Measurements from ENCODE around the gene FOXS1. TPM values are rescaled to one million over a fixed set of nuclear protein-coding genes. Genes with fewer than 3 reads are reported as not detected.

Gene FOXS1
- total and polyA plus RNA-seq, 2 donors from 2014 or later = 2.1 to 9.8 TPM

DNA sequence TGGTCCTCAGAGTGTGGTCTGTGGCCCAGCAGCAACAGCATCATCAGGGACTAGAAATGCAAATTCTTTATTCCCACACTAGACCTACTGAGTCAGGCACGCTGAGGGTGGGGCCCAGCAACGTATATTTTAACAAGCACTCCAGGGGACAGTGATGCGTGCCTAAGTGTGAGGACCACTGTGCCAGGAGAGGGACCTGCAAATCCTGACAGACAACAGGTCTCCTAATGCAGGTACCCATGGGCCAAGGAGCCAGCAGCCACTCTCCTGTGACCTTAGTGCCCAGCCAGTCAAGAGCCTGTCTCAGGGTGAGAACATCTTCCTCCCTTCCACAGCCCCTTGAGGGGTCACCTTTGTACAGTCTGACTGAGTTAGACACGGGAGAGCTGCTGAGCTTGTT lies 34.2 kb downstream of the FOXS1 start:
- intact Hi-C loops (cut with DNase I) = no loop called here
- Histone ChIP-seq H3K9ac (ENCODE audit: low read length in 3 of 3) (no peak overlapping the region), H3K27me3 (ENCODE audit: control insufficient read depth, insufficient read depth, low read length) (no peaks in the 10 kb centered on the region), H3K27ac (ENCODE audit: low read depth in 2 of 2, low read length in 2 of 2) (no peak overlapping the region), H3K9me3 (ENCODE audit: control insufficient read depth in 2 of 3, insufficient read depth in 1 of 3, low read length in 3 of 3) (no peaks in the 10 kb centered on the region), H3K4me1 (ENCODE audit: control insufficient read depth in 2 of 3, insufficient read depth in 2 of 3, low read depth in 1 of 3, low read length in 3 of 3) (peaks cover 0 to 9% (median 0%) of the 10 kb centered on the region in 3 donors), H3K36me3 (ENCODE audit: control insufficient read depth in 2 of 3, insufficient read depth in 3 of 3, low read length in 3 of 3) (no peaks in the 10 kb centered on the region), H3K4me3 (ENCODE audit: low read length in 3 of 3) (no peak overlapping the region)
- TF ChIP-seq, protein P1, sequence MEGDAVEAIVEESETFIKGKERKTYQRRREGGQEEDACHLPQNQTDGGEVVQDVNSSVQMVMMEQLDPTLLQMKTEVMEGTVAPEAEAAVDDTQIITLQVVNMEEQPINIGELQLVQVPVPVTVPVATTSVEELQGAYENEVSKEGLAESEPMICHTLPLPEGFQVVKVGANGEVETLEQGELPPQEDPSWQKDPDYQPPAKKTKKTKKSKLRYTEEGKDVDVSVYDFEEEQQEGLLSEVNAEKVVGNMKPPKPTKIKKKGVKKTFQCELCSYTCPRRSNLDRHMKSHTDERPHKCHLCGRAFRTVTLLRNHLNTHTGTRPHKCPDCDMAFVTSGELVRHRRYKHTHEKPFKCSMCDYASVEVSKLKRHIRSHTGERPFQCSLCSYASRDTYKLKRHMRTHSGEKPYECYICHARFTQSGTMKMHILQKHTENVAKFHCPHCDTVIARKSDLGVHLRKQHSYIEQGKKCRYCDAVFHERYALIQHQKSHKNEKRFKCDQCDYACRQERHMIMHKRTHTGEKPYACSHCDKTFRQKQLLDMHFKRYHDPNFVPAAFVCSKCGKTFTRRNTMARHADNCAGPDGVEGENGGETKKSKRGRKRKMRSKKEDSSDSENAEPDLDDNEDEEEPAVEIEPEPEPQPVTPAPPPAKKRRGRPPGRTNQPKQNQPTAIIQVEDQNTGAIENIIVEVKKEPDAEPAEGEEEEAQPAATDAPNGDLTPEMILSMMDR (IDR thresholded peaks at IDR 0.05; ENCODE audit: borderline replicate concordance, extremely low read depth, insufficient read depth) = no peak
- FAIRE-seq (no peak), DNase-seq (no peak)

DNA sequence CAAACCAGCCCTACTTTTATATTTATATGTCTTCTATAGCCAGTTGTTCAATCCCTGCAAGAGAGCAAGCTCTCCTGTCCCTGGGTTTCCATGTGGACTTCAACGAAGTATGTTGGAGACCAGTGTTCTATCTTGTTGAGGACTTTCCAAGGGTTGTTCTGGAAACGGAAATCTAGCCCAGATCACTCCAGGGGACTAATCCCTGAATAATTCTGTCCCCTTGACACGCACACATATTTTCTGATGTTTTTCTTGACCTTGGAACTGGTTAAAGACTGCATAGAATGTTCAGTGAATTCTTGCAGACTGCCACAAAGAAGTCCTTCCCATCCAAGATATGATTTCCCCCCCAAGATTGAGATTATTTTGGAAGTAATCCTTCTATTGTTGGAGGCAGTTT lies 35.7 kb downstream of the FOXS1 start:
- Histone ChIP-seq H3K27me3 (ENCODE audit: control insufficient read depth, insufficient read depth, low read length) (no peaks in the 10 kb centered on the region), H3K9ac (ENCODE audit: low read length in 3 of 3) (no peak overlapping the region), H3K36me3 (ENCODE audit: control insufficient read depth in 2 of 3, insufficient read depth in 3 of 3, low read length in 3 of 3) (no peaks in the 10 kb centered on the region), H3K9me3 (ENCODE audit: control insufficient read depth in 2 of 3, insufficient read depth in 1 of 3, low read length in 3 of 3) (no peaks in the 10 kb centered on the region), H3K4me1 (ENCODE audit: control insufficient read depth in 2 of 3, insufficient read depth in 2 of 3, low read depth in 1 of 3, low read length in 3 of 3) (peaks cover 0 to 9% (median 0%) of the 10 kb centered on the region in 3 donors), H3K4me3 (ENCODE audit: low read length in 3 of 3) (no peak overlapping the region), H3K27ac (ENCODE audit: low read depth in 2 of 2, low read length in 2 of 2) (no peak overlapping the region)
- DNase-seq (no peak), FAIRE-seq (no peak)
- intact Hi-C loops (cut with DNase I) = no loop called here
- TF ChIP-seq, protein P1 (IDR thresholded peaks at IDR 0.05; ENCODE audit: borderline replicate concordance, extremely low read depth, insufficient read depth) = no peak

DNA sequence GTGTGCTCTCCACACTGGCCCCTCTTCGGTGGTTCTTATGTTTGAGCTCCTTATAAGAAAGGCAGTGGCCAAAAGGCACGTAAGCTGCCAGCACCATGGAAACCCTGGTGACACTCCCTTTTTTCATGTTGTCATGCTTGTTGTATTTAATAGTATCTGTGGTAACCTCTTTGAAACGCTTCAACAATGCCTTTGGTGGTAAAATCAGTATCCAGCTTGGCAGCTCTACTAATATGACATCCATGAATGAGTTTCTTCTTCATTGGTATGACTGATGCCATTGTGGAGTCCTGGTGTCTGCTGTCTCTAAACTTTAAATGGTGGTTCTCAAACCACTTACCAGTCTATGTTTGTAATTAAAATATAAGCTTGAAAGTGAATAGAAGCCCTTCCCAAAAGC lies 36.9 kb downstream of the FOXS1 start:
- no peak for DNase-seq
- Histone ChIP-seq H3K4me3 (ENCODE audit: low read length in 3 of 3) (no peak overlapping the region), H3K27ac (ENCODE audit: low read depth in 2 of 2, low read length in 2 of 2) (no peak overlapping the region), H3K27me3 (ENCODE audit: control insufficient read depth, insufficient read depth, low read length) (no peaks in the 10 kb centered on the region), H3K9ac (ENCODE audit: low read length in 3 of 3) (no peak overlapping the region), H3K36me3 (ENCODE audit: control insufficient read depth in 2 of 3, insufficient read depth in 3 of 3, low read length in 3 of 3) (no peaks in the 10 kb centered on the region), H3K9me3 (ENCODE audit: control insufficient read depth in 2 of 3, insufficient read depth in 1 of 3, low read length in 3 of 3) (no peaks in the 10 kb centered on the region), H3K4me1 (ENCODE audit: control insufficient read depth in 2 of 3, insufficient read depth in 2 of 3, low read depth in 1 of 3, low read length in 3 of 3) (peaks cover 0 to 9% (median 0%) of the 10 kb centered on the region in 3 donors)
- TF ChIP-seq, protein P1 (IDR thresholded peaks at IDR 0.05; ENCODE audit: borderline replicate concordance, extremely low read depth, insufficient read depth) = no peak
- FAIRE-seq = no peak
- intact Hi-C loops (cut with DNase I) = no loop called here
